Body of pancreas (tissue), 4 donors: ENCODE measurements around the gene EVA1C.

Experiments used
- CTCF ChIP-seq, 7 experiments: fragments of 450-650 bp in 4 of 7; fragments of 200-600 bp in 3 of 7; sonication (generic) in 3 of 7; IDR thresholded peaks; one replicate each; pipeline ENCODE4 v1.5.1; 2016 to 2019; ENCODE audit warnings: antibody characterized with exemption in 7 of 7
- POLR2A ChIP-seq, 3 donors: fragments of 450-650 bp; IDR thresholded peaks; one replicate each; pipeline ENCODE4 v1.6.1; 2016; ENCODE audit warnings: antibody characterized with exemption in 3 of 3, mild to moderate bottlenecking in 2 of 3

- no peak for TF ChIP-seq POLR2A (IDR thresholded peaks at IDR 0.05)
- no peak for TF ChIP-seq CTCF (IDR thresholded peaks at IDR 0.05)
These were observed 11.0 kb downstream of the EVA1C start for GRCh38 chr21:32423320-32424190.
